ENCODE measurements around the gene BRCA1.
A peak's percentile ranks its signal among the peaks of the same experiment; 100 is the strongest.
"Not testable (repeated sequence)": the region's sequence is repeated elsewhere in the genome, so short reads cannot be mapped to it uniquely, and the experiment has no call there.

Gene BRCA1

GRCh38 chr17:43011728-43012472 is 113.3 kb downstream of the BRCA1 start:
- DNase-seq (ENCODE audit: low spot score), result no peak
- in situ Hi-C loops (cut with MboI; ENCODE audit: low sequenced_read_pairs, unreplicated experiment), result no loop called here
- TF ChIP-seq CTCF (IDR thresholded peaks at IDR 0.05; ENCODE audit: borderline replicate concordance, control extremely low read depth, extremely low read depth, insufficient read depth, missing control alignments), result no peak

DNA sequence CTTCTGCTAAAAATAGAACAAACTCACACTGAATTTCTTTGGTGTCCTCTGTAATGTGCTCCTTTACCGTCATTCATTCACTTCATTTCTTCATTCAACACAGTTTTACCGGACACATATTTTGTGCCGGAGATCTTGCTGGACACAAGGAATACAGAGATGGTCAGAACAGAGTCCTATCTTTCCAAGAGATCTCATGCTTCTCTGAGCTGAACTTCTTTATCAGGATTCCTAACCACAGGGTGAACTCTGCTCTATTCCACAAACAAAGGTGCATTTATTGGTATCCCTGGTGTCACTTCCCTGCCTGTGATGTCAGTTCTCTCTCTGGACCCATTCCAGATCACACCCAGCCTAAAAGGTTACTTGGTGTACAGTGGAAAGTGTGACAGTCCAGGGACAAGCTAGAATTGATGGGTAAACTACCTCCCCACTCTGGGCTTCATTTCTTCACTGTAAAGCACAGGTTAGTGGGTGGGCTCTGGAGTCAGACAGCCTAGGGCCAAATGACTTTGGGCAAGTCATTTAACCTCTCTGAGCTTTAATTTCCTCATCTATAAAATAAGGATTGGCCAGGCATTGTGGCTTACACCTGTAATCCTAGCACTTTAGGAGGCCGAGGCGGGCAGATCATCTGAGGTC is 114.4 kb downstream of the BRCA1 start:
- TF ChIP-seq CTCF (IDR thresholded peaks at IDR 0.05; ENCODE audit: borderline replicate concordance, control extremely low read depth, extremely low read depth, insufficient read depth, missing control alignments), result no peak
- no peak for DNase-seq (ENCODE audit: low spot score)
- in situ Hi-C loops (cut with MboI; ENCODE audit: low sequenced_read_pairs, unreplicated experiment), result no loop called here

- TF ChIP-seq CTCF (IDR thresholded peaks at IDR 0.05; ENCODE audit: borderline replicate concordance, control extremely low read depth, extremely low read depth, insufficient read depth, missing control alignments), result peak; percentile 55
- in situ Hi-C loops (cut with MboI; ENCODE audit: low sequenced_read_pairs, unreplicated experiment), result no loop called here
- DNase-seq (ENCODE audit: low spot score), result peak; percentile 89
Measured at GRCh38 chr17:43006639-43007551, 118.3 kb downstream of the BRCA1 start, which contains the start of gene IFI35. IFI35 (plus strand) TSS chr17:43006784; CDS start chr17:43006948, 164 bp downstream.

DNA sequence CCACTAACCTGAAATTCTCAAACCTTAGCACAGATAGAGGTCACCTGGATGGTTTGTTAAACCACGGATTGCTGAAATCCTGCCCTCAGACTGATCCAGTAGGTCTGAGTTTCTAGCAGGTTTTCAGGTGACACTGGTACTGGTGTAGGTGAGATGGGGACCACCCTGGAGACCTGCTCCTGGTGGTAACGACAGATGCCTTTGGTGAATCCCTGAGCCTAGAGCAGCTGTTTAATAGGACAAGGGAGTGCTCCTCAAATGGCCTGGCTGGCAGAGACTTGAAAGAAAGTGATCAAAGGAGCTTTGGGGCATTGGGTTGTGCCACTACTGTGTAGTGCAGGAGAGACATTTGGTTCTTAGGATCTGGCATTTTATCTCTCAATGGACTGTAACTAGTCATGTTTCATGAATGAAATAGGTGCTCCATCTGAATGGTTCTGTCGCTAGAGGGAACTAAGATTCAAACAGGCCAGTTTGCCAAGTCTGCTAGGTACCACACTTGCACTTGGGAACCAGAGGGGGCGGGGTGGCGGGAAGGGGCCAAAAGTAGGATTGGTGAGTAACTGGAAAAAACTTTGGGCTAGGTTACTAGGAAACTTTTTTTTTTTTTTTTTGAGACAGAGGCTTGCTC is 121.5 kb downstream of the BRCA1 start:
- DNase-seq (ENCODE audit: low spot score), result no peak
- in situ Hi-C loops (cut with MboI; ENCODE audit: low sequenced_read_pairs, unreplicated experiment), result no loop called here
- no peak for TF ChIP-seq CTCF (IDR thresholded peaks at IDR 0.05; ENCODE audit: borderline replicate concordance, control extremely low read depth, extremely low read depth, insufficient read depth, missing control alignments)

- DNase-seq (ENCODE audit: low spot score); in situ Hi-C loops (cut with MboI; ENCODE audit: low sequenced_read_pairs, unreplicated experiment): not testable (repeated sequence)
Measured at GRCh38 chr17:43000894-43001293, 124.3 kb downstream of the BRCA1 start.

DNA sequence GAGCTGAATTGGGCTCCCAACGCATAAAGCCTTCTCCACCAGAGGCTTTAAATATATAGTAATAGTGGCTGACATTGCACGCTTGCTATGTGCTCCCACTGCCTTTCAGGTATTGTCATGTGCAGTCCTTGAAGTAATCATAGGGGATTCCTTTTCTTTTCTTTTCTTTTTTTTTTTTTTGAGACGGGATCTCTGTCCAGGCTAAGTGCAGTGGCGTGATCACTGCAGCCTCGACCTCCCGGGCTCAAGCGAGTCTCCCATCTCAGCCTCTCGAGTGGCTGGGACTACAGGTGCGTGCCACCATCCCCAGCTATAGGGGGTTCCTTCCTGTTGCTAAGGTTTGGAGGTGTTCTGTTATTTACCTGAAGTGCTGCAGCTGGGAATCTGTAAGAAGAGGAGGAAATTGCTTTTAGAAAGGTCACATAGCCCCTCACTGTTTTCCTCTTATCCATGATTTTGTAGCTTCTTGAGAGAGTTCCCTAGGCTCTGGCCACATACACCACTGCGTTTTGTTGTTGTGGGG is 126.1 kb downstream of the BRCA1 start:
- TF ChIP-seq CTCF (IDR thresholded peaks at IDR 0.05; ENCODE audit: borderline replicate concordance, control extremely low read depth, extremely low read depth, insufficient read depth, missing control alignments), result no peak
- DNase-seq (ENCODE audit: low spot score), result no peak
- in situ Hi-C loops (cut with MboI; ENCODE audit: low sequenced_read_pairs, unreplicated experiment), result no loop called here
